ENCODE results near the gene DDIT3.

DNA sequence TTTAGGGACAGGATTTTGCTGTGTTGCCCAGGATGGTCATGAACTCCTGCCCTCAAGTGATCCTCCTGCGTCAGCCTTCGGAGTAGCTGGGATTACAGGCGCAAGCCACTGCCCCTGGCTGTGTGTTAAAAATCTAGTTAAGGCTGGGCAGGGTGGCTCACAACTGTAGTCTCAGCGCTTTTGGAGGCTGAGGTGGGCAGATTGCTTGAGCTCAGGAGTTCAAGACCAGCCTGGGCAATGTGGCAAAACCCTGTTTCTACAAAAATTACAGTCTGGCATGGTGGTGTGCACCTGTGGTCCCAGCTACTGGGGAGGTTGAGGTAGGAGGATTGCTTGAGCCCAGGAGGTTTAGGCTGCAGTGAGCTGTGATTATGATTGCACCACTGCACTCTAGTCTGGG is 9.2 kb downstream of the DDIT3 start:
- no peak for TF ChIP-seq REST (IDR thresholded peaks at IDR 0.05; ENCODE audit: low read depth)
- TF ChIP-seq YY1 (IDR thresholded peaks at IDR 0.05; ENCODE audit: low read depth), result no peak
- no peak for TF ChIP-seq CEBPB (IDR thresholded peaks at IDR 0.05)
- TF ChIP-seq, protein P1, sequence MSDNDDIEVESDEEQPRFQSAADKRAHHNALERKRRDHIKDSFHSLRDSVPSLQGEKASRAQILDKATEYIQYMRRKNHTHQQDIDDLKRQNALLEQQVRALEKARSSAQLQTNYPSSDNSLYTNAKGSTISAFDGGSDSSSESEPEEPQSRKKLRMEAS (IDR thresholded peaks at IDR 0.05), result no peak
